Posterior vena cava (tissue), 2 donors: Measurements from ENCODE around the gene DSG1. TPM values are rescaled to one million over a fixed set of nuclear protein-coding genes. Genes with fewer than 3 reads are reported as not detected.
"Not testable (repeated sequence)": the region's sequence is repeated elsewhere in the genome, so short reads cannot be mapped to it uniquely, and the experiment has no call there.

ENCODE experiments used
- DNase-seq: peaks from one replicate; pipeline ENCODE4 v3.0.0-alpha.2; 2020; ENCODE audit warnings: low spot score
- intact Hi-C, 2 donors: fragments of 100-400 bp; cut with DNase I; formaldehyde crosslinking; loops; one replicate each; pipeline versions ENCODE4 v1.14.1 to v1.14.2; 2022 to 2023
- long read RNA-seq, 2 donors: library from polyadenylated mRNA; unstranded; transcript quantifications; one replicate each; pipeline ENCODE4 v2.0.0, GENCODE V29; 2020 to 2021
- total RNA-seq, 2 donors: library from RNA; stranded (reverse); fragmentation: NEBNext Ultra II Directional; extraction: Animal tissue kit (Norgen Biotek cat#: 25700); gene quantifications; one replicate each; pipeline ENCODE4 v1.2.1, GENCODE V29; 2021
- donor health status: DM: yes; HTN: yes; CAD: no.
- donor health status: DM: yes; HTN: yes; CAD: no.

Gene DSG1
- not detected for total RNA-seq
- long read RNA-seq, donor 1 = 0 reads
- long read RNA-seq, donor 2 = 0 reads

GRCh38 chr18:31317860-31318259, at the start of gene DSG1:
Gene DSG1 (plus strand): TSS chr18:31318160. CDS start chr18:31318301, 141 bp downstream.
- DNase-seq = no peak
- intact Hi-C loops = no loop called here

DNA sequence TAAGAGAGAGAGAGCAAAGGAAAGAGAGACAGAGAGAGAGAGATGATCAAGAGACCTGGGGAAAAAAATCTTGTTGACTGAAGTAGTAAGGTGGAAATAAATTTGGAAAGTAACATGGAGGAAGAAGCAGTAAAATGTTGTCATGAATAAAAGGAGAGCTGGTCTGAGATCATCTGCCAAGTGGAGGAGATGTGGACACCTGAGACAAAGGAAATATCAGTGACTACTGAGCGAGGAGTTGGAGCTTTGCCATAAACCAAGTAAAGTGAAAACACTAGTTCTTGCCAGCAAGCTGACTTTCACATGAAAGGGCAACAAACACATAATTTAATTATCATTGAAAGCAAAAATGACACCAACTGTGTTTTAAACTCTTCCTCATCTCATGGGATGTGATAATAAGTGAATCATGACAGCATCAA, 49.0 kb upstream of the DSG1 start:
- DNase-seq = no peak
- intact Hi-C loops = no loop called here

DNA sequence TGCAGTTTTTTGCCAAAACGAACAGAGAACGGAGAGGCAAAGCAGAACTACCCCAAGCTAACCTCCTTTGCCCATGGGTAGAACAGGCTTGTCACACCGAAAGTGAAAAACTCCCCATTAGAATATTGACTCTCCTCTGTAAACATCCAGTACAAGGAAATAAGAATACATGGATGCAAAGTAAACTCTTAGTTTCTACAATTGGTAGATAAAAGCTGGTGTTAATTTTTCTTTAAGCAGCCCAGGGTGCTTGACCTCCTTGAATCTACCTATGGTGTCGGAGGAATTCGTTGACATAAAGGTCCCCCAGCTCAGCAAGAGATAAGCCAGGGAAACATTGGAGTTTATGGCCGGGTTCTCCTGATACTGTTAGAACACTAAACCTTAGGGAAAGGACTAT, 48.4 kb upstream of the DSG1 start:
- intact Hi-C loops = no loop called here
- no peak for DNase-seq

- DNase-seq = no peak
- intact Hi-C loops = no loop called here
Observed at GRCh38 chr18:31270578-31270977, 47.4 kb upstream of the DSG1 start.

- intact Hi-C loops = no loop called here
- DNase-seq = no peak
Observed at GRCh38 chr18:31273812-31274527, 44.0 kb upstream of the DSG1 start.

DNA sequence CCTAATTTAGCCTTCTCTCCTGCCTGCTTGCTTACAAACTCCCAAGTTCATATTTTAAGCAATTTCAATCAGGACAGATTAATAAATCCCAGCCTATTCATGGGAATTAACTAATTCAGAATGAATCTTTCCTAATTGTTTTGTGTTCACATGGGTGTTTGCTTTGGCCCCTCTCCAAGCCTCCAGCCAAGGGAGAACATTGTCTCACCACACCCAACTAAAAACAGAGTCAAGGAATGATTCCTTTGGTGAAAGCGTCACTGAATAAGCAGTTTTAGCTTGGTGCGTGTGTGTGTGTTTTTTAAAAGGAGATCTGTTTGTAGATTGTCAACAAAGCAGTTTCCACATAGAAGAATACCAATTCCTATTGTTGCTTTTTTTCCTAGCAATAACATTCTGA, 43.0 kb upstream of the DSG1 start:
- DNase-seq = no peak
- intact Hi-C loops = no loop called here

GRCh38 chr18:31275722-31276463, 42.1 kb upstream of the DSG1 start:
- DNase-seq = no peak
- intact Hi-C loops = no loop called here

DNA sequence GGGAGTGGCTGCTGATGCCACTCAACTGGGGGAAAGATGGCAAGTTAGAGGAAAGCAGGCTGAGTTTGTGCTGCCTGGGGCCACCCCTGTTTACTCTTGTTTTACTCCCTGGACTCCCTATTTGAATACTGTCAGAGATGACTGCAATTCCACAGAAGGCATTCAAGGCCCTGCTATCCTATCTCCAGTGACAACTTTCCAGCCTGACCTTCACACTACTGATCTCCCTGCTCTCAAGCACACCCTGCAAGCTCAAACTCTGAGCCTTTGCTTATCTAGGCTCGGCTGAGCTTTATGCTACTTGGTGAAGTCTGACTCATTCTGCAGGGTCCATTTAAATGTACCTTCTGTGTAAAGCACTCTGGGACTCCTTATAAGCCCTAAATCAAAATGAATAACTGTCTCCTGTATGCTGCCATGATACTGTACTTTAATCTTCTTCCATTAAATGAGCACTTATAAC, 39.3 kb upstream of the DSG1 start:
- DNase-seq = no peak
- intact Hi-C loops = no loop called here

GRCh38 chr18:31280502-31280901, 37.5 kb upstream of the DSG1 start:
- intact Hi-C loops = no loop called here

GRCh38 chr18:31281437-31281836, 36.5 kb upstream of the DSG1 start:
- intact Hi-C loops = no loop called here
- DNase-seq = no peak

More at GRCh38 chr18:31280502-31280901, 37.5 kb upstream of the DSG1 start:
- no peak for DNase-seq

- intact Hi-C loops, DNase-seq: not testable (repeated sequence)
Observed at GRCh38 chr18:31289446-31289845, 28.5 kb upstream of the DSG1 start.

DNA sequence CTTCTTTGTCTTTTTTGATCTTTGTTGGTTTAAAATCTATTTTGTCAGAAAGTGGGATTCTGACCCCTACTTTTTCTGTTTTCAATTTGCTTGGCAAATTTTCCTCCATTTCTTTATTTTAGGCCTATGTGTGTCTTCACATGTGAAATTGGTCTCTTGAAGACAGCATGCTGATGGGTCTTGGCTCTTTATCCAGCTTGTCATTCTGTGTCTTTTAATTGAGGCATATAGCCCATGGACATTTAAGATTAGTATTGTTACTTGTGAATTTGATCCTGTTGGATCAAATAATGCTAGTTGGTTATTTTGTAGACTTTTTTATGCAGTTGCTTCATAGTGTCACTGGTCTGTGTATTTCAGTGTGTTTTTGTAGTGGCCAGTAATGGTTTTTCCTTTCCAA, 26.3 kb upstream of the DSG1 start:
- no peak for DNase-seq
- intact Hi-C loops = no loop called here

- no peak for DNase-seq
- intact Hi-C loops = no loop called here
Observed at GRCh38 chr18:31294199-31294747, 23.7 kb upstream of the DSG1 start.

- DNase-seq = no peak
- intact Hi-C loops = no loop called here
Observed at GRCh38 chr18:31297248-31297647, 20.7 kb upstream of the DSG1 start.

DNA sequence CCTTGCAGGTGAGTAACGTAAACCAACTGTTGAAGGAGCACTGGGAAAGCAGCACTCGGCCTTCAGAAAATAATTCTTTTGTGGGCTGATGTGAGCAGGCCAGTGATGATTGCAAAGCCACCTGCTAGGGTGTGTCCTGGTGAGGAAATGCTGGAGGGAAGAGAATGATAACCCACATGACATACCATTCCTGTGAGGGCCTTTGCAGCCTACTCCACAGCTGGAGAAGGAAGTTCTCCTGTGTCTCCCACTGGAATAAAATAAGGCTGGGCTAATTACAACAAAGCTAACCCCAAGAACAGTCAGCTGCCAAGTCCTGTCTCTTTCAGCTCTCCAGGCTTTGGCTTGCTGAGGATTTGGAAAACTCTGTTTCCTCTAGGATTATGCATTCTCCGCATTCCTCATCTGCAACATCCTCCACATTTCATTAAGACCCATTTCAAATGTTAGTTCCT, 16.7 kb upstream of the DSG1 start:
- no peak for DNase-seq
- intact Hi-C loops = no loop called here

DNA sequence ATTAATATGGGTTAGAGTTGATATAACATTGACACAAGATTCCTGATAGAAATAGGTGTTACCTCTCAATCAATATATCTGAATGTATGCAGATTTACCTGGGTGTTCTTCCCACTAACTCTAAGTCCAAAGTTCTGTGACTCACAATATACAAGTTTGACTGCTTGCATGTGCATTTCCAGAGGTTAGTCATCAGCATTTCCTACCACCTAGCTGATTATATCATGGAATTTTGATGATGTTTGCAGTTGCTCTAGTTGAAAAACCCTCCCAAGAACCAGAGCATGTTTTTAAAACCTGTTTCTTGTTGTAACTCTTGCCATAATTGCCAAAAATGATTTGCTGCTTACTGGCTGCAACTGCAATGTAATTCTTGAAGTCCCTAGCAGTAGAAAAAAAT, 15.0 kb upstream of the DSG1 start:
- no peak for DNase-seq
- intact Hi-C loops = no loop called here

- intact Hi-C loops = no loop called here
Observed at GRCh38 chr18:31303771-31304170, 14.2 kb upstream of the DSG1 start.

DNA sequence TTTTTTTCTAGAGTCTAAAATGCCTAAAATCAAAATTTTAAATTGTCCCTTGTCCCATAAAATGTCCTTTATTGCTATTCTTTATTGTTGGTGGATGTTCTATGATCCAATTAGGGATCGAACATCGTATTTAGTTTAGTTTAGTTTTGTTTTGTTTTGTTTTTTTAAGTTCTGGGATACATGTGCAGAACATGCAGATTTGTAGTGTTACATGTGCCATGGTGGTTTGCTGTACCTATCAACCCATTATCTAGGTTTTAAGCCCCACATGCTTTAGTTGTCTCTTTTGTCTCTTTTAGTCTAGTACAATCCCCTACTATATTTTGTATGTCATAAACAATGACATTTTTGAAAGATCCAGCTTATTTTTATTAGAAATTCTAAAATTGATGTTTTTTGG, 8.8 kb upstream of the DSG1 start:
- no peak for DNase-seq
- intact Hi-C loops = no loop called here

More at GRCh38 chr18:31303771-31304170, 14.2 kb upstream of the DSG1 start:
- no peak for DNase-seq

DNA sequence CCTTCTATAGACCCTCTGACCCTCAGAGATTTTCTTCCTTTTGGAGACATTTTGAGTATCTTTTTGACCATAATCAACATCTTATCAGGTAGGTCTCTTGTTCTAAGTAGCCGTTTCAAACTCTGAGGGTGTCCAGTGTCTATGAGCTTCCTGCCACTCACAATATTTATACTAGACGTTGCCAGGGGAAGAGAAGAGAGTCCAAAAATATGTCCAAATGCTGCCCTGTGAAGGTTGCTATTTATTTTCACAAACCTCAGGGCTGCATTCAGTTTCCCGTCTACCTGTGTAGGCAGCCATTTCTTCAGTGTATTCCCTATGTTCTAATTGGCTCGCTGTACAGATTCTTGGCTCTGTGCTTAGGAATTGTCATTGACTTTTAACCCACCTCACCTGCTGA, 986 bp upstream of the DSG1 start:
- no peak for DNase-seq
- intact Hi-C loops = no loop called here

GRCh38 chr18:31321719-31322118, 3.8 kb downstream of the DSG1 start:
- intact Hi-C loops = no loop called here
- DNase-seq = no peak
